SK-N-MC (cell line): Measurements from ENCODE around the gene EPM2A.

Experiments used
- EZH2 ChIP-seq: fragments of 200-600 bp; sonication (generic); IDR thresholded peaks from one replicate; pipeline ENCODE4 v1.6.1; 2017; ENCODE audit warnings: antibody characterized with exemption
- POLR2AphosphoS5 ChIP-seq: IDR thresholded peaks from 2 replicates; pipeline ENCODE4 v1.6.1; 2012; ENCODE audit warnings: mild to moderate bottlenecking, low read depth, low read length, borderline replicate concordance

GRCh38 chr6:145761584-145761983 lies 26.3 kb upstream of the EPM2A start:
- TF ChIP-seq POLR2AphosphoS5 (no peak), EZH2 (no peak)
